Ishikawa (cell line): ENCODE measurements around the gene CPVL.

Experiments used
- CEBPB ChIP-seq: IDR thresholded peaks from 2 replicates; pipeline ENCODE4 v1.6.1; 2012
- CREB1 ChIP-seq: IDR thresholded peaks from 2 replicates; pipeline ENCODE4 v1.6.1; 2012; ENCODE audit warnings: low read depth
- EGR1 ChIP-seq: IDR thresholded peaks from 2 replicates; pipeline ENCODE4 v1.6.1; 2012
- EP300 ChIP-seq: IDR thresholded peaks from 2 replicates; pipeline ENCODE4 v1.6.1; 2012; ENCODE audit warnings: borderline replicate concordance
- FOXM1 ChIP-seq: IDR thresholded peaks from 2 replicates; pipeline ENCODE4 v1.6.1; 2012; ENCODE audit warnings: low read depth, borderline replicate concordance
- MAX ChIP-seq: IDR thresholded peaks from 2 replicates; pipeline ENCODE4 v1.6.1; 2012
- NFIC ChIP-seq: IDR thresholded peaks from 2 replicates; pipeline ENCODE4 v1.6.1; 2012
- RAD21 ChIP-seq: IDR thresholded peaks from 2 replicates; pipeline ENCODE4 v1.6.1; 2012; ENCODE audit warnings: low read depth
- REST ChIP-seq: IDR thresholded peaks from 2 replicates; pipeline ENCODE4 v1.6.1; 2012; ENCODE audit warnings: low read depth, mild to moderate bottlenecking
- TAF1 ChIP-seq: IDR thresholded peaks from 2 replicates; pipeline ENCODE4 v1.6.1; 2012; ENCODE audit warnings: low read depth, mild to moderate bottlenecking
- TCF12 ChIP-seq: IDR thresholded peaks from 2 replicates; pipeline ENCODE4 v1.6.1; 2012; ENCODE audit warnings: low read depth
- TEAD4 ChIP-seq: IDR thresholded peaks from 2 replicates; pipeline ENCODE4 v1.6.1; 2012
- YY1 ChIP-seq: IDR thresholded peaks from 2 replicates; pipeline ENCODE4 v1.6.1; 2012; ENCODE audit warnings: low read depth
- ZBTB7A ChIP-seq: IDR thresholded peaks from 2 replicates; pipeline ENCODE4 v1.6.1; 2012; ENCODE audit warnings: low read depth
- TF ChIP-seq, protein P1 (sequence below): IDR thresholded peaks from 2 replicates; pipeline ENCODE4 v1.6.1; 2012

The CPVL gene

DNA sequence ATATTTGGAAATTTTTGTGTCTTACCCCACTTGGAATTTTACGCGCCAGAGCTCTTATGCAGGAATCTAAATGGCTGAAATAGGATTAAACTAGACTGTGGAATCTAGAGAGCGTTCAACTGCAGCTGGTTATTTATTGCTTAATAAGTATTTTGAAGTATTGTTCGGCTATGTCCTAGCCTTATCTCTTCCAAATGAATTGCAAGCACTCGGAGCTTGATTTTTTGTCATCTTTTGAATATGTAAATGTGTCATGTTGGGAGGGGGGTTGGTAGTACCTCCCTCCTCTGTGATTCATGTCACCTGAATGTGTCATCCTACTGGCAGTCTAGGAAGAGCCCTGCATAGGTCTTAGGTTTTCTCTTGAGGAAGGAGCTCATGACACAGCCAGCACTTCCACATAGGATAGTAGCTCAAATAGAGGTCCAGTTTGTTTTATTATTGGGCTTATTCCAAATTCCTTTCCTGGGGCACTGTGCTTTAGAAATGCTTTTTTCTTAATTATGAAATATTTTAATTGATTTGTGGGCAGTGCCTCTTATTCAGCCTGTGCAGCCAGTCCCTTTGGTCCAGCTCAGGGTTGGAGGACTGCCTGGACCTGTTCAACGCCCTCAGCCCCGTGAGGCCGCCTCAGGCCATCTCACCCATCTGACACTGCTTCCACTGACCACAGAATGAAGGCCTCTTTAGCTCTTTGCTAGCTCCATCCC, 165.7 kb downstream of the CPVL start:
- TF ChIP-seq ZBTB7A (no peak), YY1 (no peak), EGR1 (no peak), NFIC (no peak), RAD21 (no peak), FOXM1 (no peak), CEBPB (no peak), TAF1 (no peak), REST (no peak), TCF12 (no peak), CREB1 (no peak), TEAD4 (no peak), EP300 (no peak), MAX (no peak)
- TF ChIP-seq, protein P1, sequence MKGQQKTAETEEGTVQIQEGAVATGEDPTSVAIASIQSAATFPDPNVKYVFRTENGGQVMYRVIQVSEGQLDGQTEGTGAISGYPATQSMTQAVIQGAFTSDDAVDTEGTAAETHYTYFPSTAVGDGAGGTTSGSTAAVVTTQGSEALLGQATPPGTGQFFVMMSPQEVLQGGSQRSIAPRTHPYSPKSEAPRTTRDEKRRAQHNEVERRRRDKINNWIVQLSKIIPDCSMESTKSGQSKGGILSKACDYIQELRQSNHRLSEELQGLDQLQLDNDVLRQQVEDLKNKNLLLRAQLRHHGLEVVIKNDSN, result no peak

DNA sequence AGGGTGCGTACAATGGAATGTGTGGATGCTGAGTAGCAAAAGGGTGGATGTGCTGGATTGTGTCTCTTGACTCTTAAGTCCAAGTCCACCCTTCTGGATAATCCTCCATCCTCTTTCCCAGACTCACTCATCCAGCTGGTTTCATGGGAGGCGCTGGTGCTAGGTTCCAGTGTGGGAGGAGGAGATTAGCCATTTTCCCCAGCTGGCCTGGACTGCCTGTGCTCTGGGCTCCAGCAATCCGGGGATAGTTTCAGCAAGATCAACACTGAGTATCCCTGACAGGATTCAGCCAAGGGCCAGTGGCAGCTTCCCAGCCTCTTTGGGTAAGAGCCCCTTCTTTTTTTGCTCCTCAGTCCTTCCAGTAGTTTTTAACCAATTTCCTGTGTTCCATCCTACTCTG, 166.6 kb downstream of the CPVL start:
- TF ChIP-seq EP300, result no peak
- no peak for TF ChIP-seq MAX
- no peak for TF ChIP-seq CREB1
- TF ChIP-seq, protein P1, result no peak
- TF ChIP-seq CEBPB, result no peak
- no peak for TF ChIP-seq NFIC
- TF ChIP-seq REST, result no peak
- TF ChIP-seq RAD21, result no peak
- TF ChIP-seq ZBTB7A, result no peak
- TF ChIP-seq TAF1, result no peak
- no peak for TF ChIP-seq YY1
- no peak for TF ChIP-seq TEAD4
- no peak for TF ChIP-seq FOXM1
- no peak for TF ChIP-seq TCF12
- no peak for TF ChIP-seq EGR1

DNA sequence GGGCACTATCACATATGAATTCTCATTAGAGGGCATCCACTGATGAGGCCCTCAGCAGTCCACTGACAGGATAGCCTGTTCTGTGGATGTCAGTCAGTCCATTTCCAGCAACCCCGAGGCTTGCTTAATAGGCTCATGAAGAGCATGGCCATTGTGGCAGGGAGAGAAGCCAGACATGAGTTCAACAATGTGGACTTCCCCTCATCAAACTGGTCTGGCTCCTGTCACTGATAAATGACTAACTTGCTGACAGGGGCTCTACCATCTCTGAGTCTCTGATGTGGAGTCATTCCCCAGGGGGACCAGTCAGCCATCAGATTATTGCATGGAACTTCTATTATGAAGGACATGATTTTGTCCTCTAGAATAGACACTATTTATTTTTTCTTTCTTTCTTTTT, 168.5 kb downstream of the CPVL start:
- TF ChIP-seq MAX, result no peak
- no peak for TF ChIP-seq CREB1
- TF ChIP-seq REST, result no peak
- TF ChIP-seq FOXM1, result no peak
- no peak for TF ChIP-seq CEBPB
- no peak for TF ChIP-seq EP300
- no peak for TF ChIP-seq NFIC
- no peak for TF ChIP-seq ZBTB7A
- TF ChIP-seq, protein P1, result no peak
- no peak for TF ChIP-seq YY1
- no peak for TF ChIP-seq RAD21
- TF ChIP-seq TEAD4, result no peak
- no peak for TF ChIP-seq TCF12
- TF ChIP-seq EGR1, result no peak
